Measurements from ENCODE around the gene EPHA6. TPM values are rescaled to one million over a fixed set of nuclear protein-coding genes. Genes with fewer than 3 reads are reported as not detected.

Gene EPHA6
- total RNA-seq, 1 experiment from 2014 or later: 2.7 TPM

GRCh38 chr3:97691354-97691753 is 877.0 kb downstream of the EPHA6 start:
- H3K9me3 Mint-ChIP-seq (ENCODE audit: unreplicated experiment): no peaks in the 10 kb centered on the region
- POLR2A ChIA-PET: no interaction called here
- no peak for TF ChIP-seq CTCF (IDR thresholded peaks at IDR 0.05; ENCODE audit: insufficient read depth in 1 of 2, low read depth in 1 of 2, low read length in 1 of 2, severe bottlenecking in 1 of 2, unreplicated experiment in 1 of 2)
- intact Hi-C loops (cut with micrococcal nuclease; ENCODE audit: unreplicated experiment): no loop called here
- H3K9me3 ChIP-seq: no peaks in the 10 kb centered on the region
- no peak overlapping the region for H3K27ac Mint-ChIP-seq (ENCODE audit: unreplicated experiment)
- H3K36me3 Mint-ChIP-seq (ENCODE audit: insufficient read depth, unreplicated experiment): no peaks in the 10 kb centered on the region
- BruUV-seq (replicated peaks): no TSS peak
- H3K27me3 Mint-ChIP-seq (ENCODE audit: insufficient read depth, unreplicated experiment): no peaks in the 10 kb centered on the region
- H3K4me1 ChIP-seq: no peaks in the 10 kb centered on the region
- H3K36me3 ChIP-seq (ENCODE audit: control insufficient read depth, insufficient read depth, low read length): no peaks in the 10 kb centered on the region
- no peak for DNase-seq
- no peak overlapping the region for H3K4me3 Mint-ChIP-seq (ENCODE audit: unreplicated experiment)
- H3K4me1 Mint-ChIP-seq (ENCODE audit: low read depth, unreplicated experiment): no peaks in the 10 kb centered on the region
- CTCF ChIA-PET: no interaction called here
- no peak overlapping the region for H3K4me3 ChIP-seq (ENCODE audit: low read depth, low read length)
- H3K27me3 ChIP-seq (replicated peaks; ENCODE audit: control insufficient read depth, insufficient read depth, low read length): no peaks in the 10 kb centered on the region

GRCh38 chr3:97692389-97692788 is 878.0 kb downstream of the EPHA6 start:
- H3K4me1 Mint-ChIP-seq (ENCODE audit: low read depth, unreplicated experiment): no peaks in the 10 kb centered on the region
- no peaks in the 10 kb centered on the region for H3K36me3 ChIP-seq (ENCODE audit: control insufficient read depth, insufficient read depth, low read length)
- no peaks in the 10 kb centered on the region for H3K9me3 ChIP-seq
- H3K4me3 ChIP-seq (ENCODE audit: low read depth, low read length): no peak overlapping the region
- H3K4me1 ChIP-seq: no peaks in the 10 kb centered on the region
- BruUV-seq (replicated peaks): no TSS peak
- no peaks in the 10 kb centered on the region for H3K9me3 Mint-ChIP-seq (ENCODE audit: unreplicated experiment)
- no peaks in the 10 kb centered on the region for H3K36me3 Mint-ChIP-seq (ENCODE audit: insufficient read depth, unreplicated experiment)
- ChIA-PET POLR2A (no interaction called here), CTCF (no interaction called here)
- TF ChIP-seq CTCF (IDR thresholded peaks at IDR 0.05; ENCODE audit: insufficient read depth in 1 of 2, low read depth in 1 of 2, low read length in 1 of 2, severe bottlenecking in 1 of 2, unreplicated experiment in 1 of 2): no peak
- no peak for DNase-seq
- no peak overlapping the region for H3K27ac Mint-ChIP-seq (ENCODE audit: unreplicated experiment)
- H3K4me3 Mint-ChIP-seq (ENCODE audit: unreplicated experiment): no peak overlapping the region
- H3K27me3 Mint-ChIP-seq (ENCODE audit: insufficient read depth, unreplicated experiment): no peaks in the 10 kb centered on the region
- no peaks in the 10 kb centered on the region for H3K27me3 ChIP-seq (replicated peaks; ENCODE audit: control insufficient read depth, insufficient read depth, low read length)
- intact Hi-C loops (cut with micrococcal nuclease; ENCODE audit: unreplicated experiment): no loop called here

GRCh38 chr3:97692831-97693230 is 878.4 kb downstream of the EPHA6 start:
- Histone ChIP-seq H3K27me3 (replicated peaks; ENCODE audit: control insufficient read depth, insufficient read depth, low read length) (no peaks in the 10 kb centered on the region), H3K36me3 (ENCODE audit: control insufficient read depth, insufficient read depth, low read length) (no peaks in the 10 kb centered on the region), H3K4me1 (no peaks in the 10 kb centered on the region), H3K4me3 (ENCODE audit: low read depth, low read length) (no peak overlapping the region), H3K9me3 (no peaks in the 10 kb centered on the region)
- H3K36me3 Mint-ChIP-seq (ENCODE audit: insufficient read depth, unreplicated experiment): no peaks in the 10 kb centered on the region
- H3K4me1 Mint-ChIP-seq (ENCODE audit: low read depth, unreplicated experiment): no peaks in the 10 kb centered on the region
- H3K9me3 Mint-ChIP-seq (ENCODE audit: unreplicated experiment): no peaks in the 10 kb centered on the region
- no peak overlapping the region for H3K4me3 Mint-ChIP-seq (ENCODE audit: unreplicated experiment)
- CTCF ChIA-PET: no interaction called here
- intact Hi-C loops (cut with micrococcal nuclease; ENCODE audit: unreplicated experiment): no loop called here
- BruUV-seq (replicated peaks): no TSS peak
- DNase-seq: no peak
- POLR2A ChIA-PET: no interaction called here
- no peak overlapping the region for H3K27ac Mint-ChIP-seq (ENCODE audit: unreplicated experiment)
- TF ChIP-seq CTCF (IDR thresholded peaks at IDR 0.05; ENCODE audit: insufficient read depth in 1 of 2, low read depth in 1 of 2, low read length in 1 of 2, severe bottlenecking in 1 of 2, unreplicated experiment in 1 of 2): no peak
- no peaks in the 10 kb centered on the region for H3K27me3 Mint-ChIP-seq (ENCODE audit: insufficient read depth, unreplicated experiment)

Measured in Caco-2 (cell line).